GM12878 (cell line): ENCODE data around the gene FMNL2. TPM values are rescaled to one million over a fixed set of nuclear protein-coding genes. Genes with fewer than 3 reads are reported as not detected.

ENCODE experiments used
- ATAC-seq: fragments of 200-7000 bp; cut with Tn5 transposase; 3 replicates; pipeline ENCODE4 v1.9.1; 2020; ENCODE audit warnings: mild to moderate bottlenecking, moderate library complexity
- BruUV-seq: library from RNA; stranded (reverse); fragments of 400-500 nt; replicated peaks from 2 replicates; lab custom pipeline; 2021; lab: Mats Ljungman, UMichigan
- CTCF ChIA-PET: fragments of 300-600 bp; sonication (Branson Sonifier 250); formaldehyde crosslinking; extraction: SDS; loops from one replicate; lab custom pipeline; 2021; ENCODE audit warnings: inconsistent platforms; lab: Yijun Ruan, JAX
- POLR2A ChIA-PET: fragments of 350-600 bp; formaldehyde crosslinking; extraction: SDS; loops from one replicate; lab custom pipeline; 2021; ENCODE audit warnings: inconsistent platforms; lab: Charles Lee
- RAD21 ChIA-PET: fragments of 300-600 bp; sonication (Branson Sonifier 250); formaldehyde crosslinking; loops from one replicate; lab custom pipeline; 2023; ENCODE audit warnings: antibody characterized with exemption; ENCODE audit not compliant: unreplicated experiment; lab: Charles Lee
- SMC1A ChIA-PET: fragments of 300-600 bp; sonication (Branson Sonifier 250); formaldehyde crosslinking; loops from one replicate; lab custom pipeline; 2023; ENCODE audit not compliant: unreplicated experiment, uncharacterized antibody; lab: Charles Lee
- DNase-seq: peaks from one replicate; pipeline ENCODE4 v3.0.0-alpha.2; 2011; ENCODE audit warnings: low read depth, low spot score
- FAIRE-seq: peaks from 3 replicates; lab custom pipeline; 2011; peaks lifted over from hg19 to GRCh38; lab: Jason Lieb, UNC
- H2AFZ ChIP-seq: 2 replicates; pipeline ENCODE4 v1.6.0; 2011; ENCODE audit warnings: low read depth, low read length, control low read depth; ENCODE audit not compliant: control insufficient read depth
- H3K27ac ChIP-seq: 2 replicates; pipeline ENCODE4 v1.5.1; 2011; ENCODE audit warnings: control low read depth; ENCODE audit not compliant: control insufficient read depth, insufficient read depth
- H3K27me3 ChIP-seq, 2 experiments: replicated peaks in 1 of 2; 2 replicates each; pipeline versions ENCODE4 v1.6.0 to v1.6.1; 2011; ENCODE audit warnings: low read length in 1 of 2; ENCODE audit not compliant: control insufficient read depth in 2 of 2, insufficient read depth in 2 of 2
- H3K36me3 ChIP-seq, 2 experiments: 2 replicates each; pipeline ENCODE4 v1.5.1; 2011; ENCODE audit warnings: low read length in 1 of 2; ENCODE audit not compliant: control insufficient read depth in 2 of 2, insufficient read depth in 2 of 2
- H3K4me1 ChIP-seq: 2 replicates; pipeline ENCODE4 v1.6.1; 2011; ENCODE audit warnings: mild to moderate bottlenecking, low read length, moderate library complexity, mixed read lengths; ENCODE audit not compliant: control insufficient read depth, insufficient read depth
- H3K4me2 ChIP-seq: 2 replicates; pipeline ENCODE4 v1.6.0; 2011; ENCODE audit warnings: control low read depth; ENCODE audit not compliant: control insufficient read depth, insufficient read depth
- H3K4me3 ChIP-seq: fragments of 200-600 bp; sonication (generic); 2 replicates; pipeline ENCODE4 v1.5.1; 2016
- H3K79me2 ChIP-seq: 2 replicates; pipeline ENCODE4 v1.6.0; 2011; ENCODE audit warnings: low read length; ENCODE audit not compliant: control insufficient read depth, insufficient read depth
- H3K9ac ChIP-seq: 2 replicates; pipeline ENCODE4 v1.8.0; 2011; ENCODE audit warnings: low read length, control low read depth, mixed read lengths; ENCODE audit not compliant: control insufficient read depth, insufficient read depth
- H3K9me3 ChIP-seq: replicated peaks from 3 replicates; pipeline ENCODE4 v1.5.1; 2011; ENCODE audit warnings: mild to moderate bottlenecking, low read length; ENCODE audit not compliant: control insufficient read depth, insufficient read depth
- H4K20me1 ChIP-seq: 2 replicates; pipeline ENCODE4 v1.6.0; 2011; ENCODE audit not compliant: control insufficient read depth, insufficient read depth
- EP300 ChIP-seq, 2 experiments: fragments of 150-350 bp in 1 of 2; IDR thresholded peaks; 2 replicates each; pipeline ENCODE4 v1.6.1; 2011 to 2012; ENCODE audit warnings: low read depth in 2 of 2, low read length in 2 of 2, borderline replicate concordance in 1 of 2, improper control_type of control experiment in 1 of 2, inconsistent platforms in 1 of 2; ENCODE audit not compliant: control insufficient read depth in 1 of 2
- GATAD2B ChIP-seq: fragments of 450-650 bp; conservative IDR thresholded peaks from 2 replicates; pipeline ENCODE4 v1.6.1; 2017; ENCODE audit warnings: low read depth, mild to moderate bottlenecking, moderate library complexity
- KLF5 ChIP-seq: fragments of 450-650 bp; IDR thresholded peaks from 2 replicates; pipeline ENCODE4 v1.6.1; 2014; ENCODE audit warnings: mild to moderate bottlenecking; ENCODE audit not compliant: partially characterized antibody
- NRF1 ChIP-seq: conservative IDR thresholded peaks from 2 replicates; pipeline ENCODE4 v1.6.1; 2011; ENCODE audit warnings: mild to moderate bottlenecking, low read depth, low read length, improper control_type of control experiment
- SMARCA5 ChIP-seq: fragments of 450-650 bp; IDR thresholded peaks from 2 replicates; pipeline ENCODE4 v1.6.1; 2017; ENCODE audit warnings: mild to moderate bottlenecking
- TCF12 ChIP-seq: IDR thresholded peaks from 2 replicates; pipeline ENCODE4 v1.6.1; 2011; ENCODE audit warnings: low read depth, mild to moderate bottlenecking, low read length
- ZSCAN29 ChIP-seq: fragments of 450-650 bp; IDR thresholded peaks from 2 replicates; pipeline ENCODE4 v1.6.1; 2017; ENCODE audit warnings: mild to moderate bottlenecking, moderate library complexity
- ZZZ3 ChIP-seq: IDR thresholded peaks from 2 replicates; pipeline ENCODE4 v1.6.1; 2011; ENCODE audit warnings: low read depth; ENCODE audit not compliant: control insufficient read depth, insufficient read length
- WGBS: methylation state at CpG from one replicate; pipeline ENCODE4 v1.1.6; 2016; ENCODE audit warnings: low lambda C conversion rate; ENCODE audit not compliant: insufficient replicate concordance, insufficient coverage; ENCODE audit errors: missing lambda C conversion rate; 5-methylcytosine and 5-hydroxymethylcytosine counted together
- in situ Hi-C: fragments of 300-500 bp; cut with MboI; formaldehyde crosslinking; loops from 9 replicates; pipeline ENCODE4 v1.14.3; 2018; ENCODE audit warnings: mixed read lengths
- intact Hi-C: fragments of 100-400 bp; cut with micrococcal nuclease; formaldehyde crosslinking; loops from one replicate; pipeline ENCODE4 v1.14.2; 2022; ENCODE audit not compliant: unreplicated experiment
- polyA plus RNA-seq, 11 experiments: library from polyadenylated mRNA; depleted of rRNA in 4 of 11; unstranded in 6 of 11; stranded (reverse) in 5 of 11; fragments of >200 nt; fragmentation: Nextera tagmentation in 4 of 11; fragmentation: Illumina TruSeq in 1 of 11; extraction: Ambion mirVana in 4 of 11; extraction: Trizol in 1 of 11; gene quantifications; 1 replicate in 1 of 11; 2 replicates in 10 of 11; pipeline versions ENCODE4 v1.2.1 to v1.2.3, GENCODE V29; 2011 to 2016; ENCODE audit warnings: inconsistent platforms in 2 of 11, missing spikeins in 2 of 11, low read depth in 1 of 11
- total RNA-seq, 4 experiments: library from RNA; depleted of rRNA in 3 of 4; stranded (reverse); fragments of >200 nt in 3 of 4; fragmentation: Illumina TruSeq in 1 of 4; extraction: Trizol in 1 of 4; gene quantifications; 2 replicates each; pipeline versions ENCODE4 v1.2.1 to v1.2.3, GENCODE V29; 2013 to 2021

The FMNL2 gene
- total and polyA plus RNA-seq, 10 of the 15 experiments (the other 5 are each of a cell fraction or from before 2014, with no cell fraction given) = 0.13 to 9.9 (median 0.35) TPM

GRCh38 chr2:152337511-152337903 is 2.5 kb downstream of the FMNL2 start (continued):
- TF ChIP-seq KLF5 = no peak
- TF ChIP-seq, all 136 proteins: peak for 0

GRCh38 chr2:152339556-152340286 is 4.7 kb downstream of the FMNL2 start:
- POLR2A ChIA-PET = interaction anchor here (1.1 kb wide), 1 partner anchor 74 kb away, joined by 3 read pairs; no protein-coding TSS in a partner anchor
- Histone ChIP-seq H3K27me3 (no peaks in the 10 kb centered on the region), H2AFZ (no peak overlapping the region), H3K36me3 (no peaks in the 10 kb centered on the region), H3K4me2 (no peak overlapping the region), H3K9me3 (no peaks in the 10 kb centered on the region), H3K4me3 (no peak overlapping the region), H3K9ac (no peak overlapping the region), H3K79me2 (peaks cover 14% of the 10 kb centered on the region), H3K4me1 (no peaks in the 10 kb centered on the region), H3K27ac (no peak overlapping the region), H4K20me1 (no peaks in the 10 kb centered on the region)
- DNase-seq (no peak), ATAC-seq (no peak), FAIRE-seq (no peak)
- SMC1A ChIA-PET = interaction anchor here (1.0 to 3.6 kb wide), 7 partner anchors 12 to 228 kb away, joined by 3 to 15 read pairs (median 3); no protein-coding TSS in a partner anchor
- TF ChIP-seq TCF12 = no peak
- TF ChIP-seq EP300 (IDR thresholded peaks at IDR 0.05; ENCODE audit: borderline replicate concordance in 1 of 2, control insufficient read depth in 1 of 2, low read depth in 2 of 2, low read length in 2 of 2) = no peak
- no peak for TF ChIP-seq ZZZ3
- no peak for TF ChIP-seq NRF1
- TF ChIP-seq GATAD2B = no peak
- TF ChIP-seq SMARCA5 = no peak
- TF ChIP-seq ZSCAN29 = no peak
- RAD21 ChIA-PET = interaction anchor here (1.0 kb wide), 1 partner anchor 10 kb away, joined by 3 read pairs; no protein-coding TSS in a partner anchor
- BruUV-seq = no TSS peak
- 32% methylated on average over 2 of the region's 2 CpGs for WGBS
- in situ Hi-C loops (loop anchor here (10.0 kb wide), 1 partner anchor 305 kb away; no protein-coding TSS in a partner anchor), intact Hi-C loops (loop anchor here (5.0 kb wide), 8 partner anchors 88 to 302 kb away; partner anchors contain the start of gene STAM2)
- CTCF ChIA-PET = interaction anchor here (1.3 kb wide), 1 partner anchor 28 kb away, joined by 3 read pairs; no protein-coding TSS in a partner anchor
